Measurements from ENCODE around the gene PARP12. TPM values are rescaled to one million over a fixed set of nuclear protein-coding genes. Genes with fewer than 3 reads are reported as not detected.

Gene PARP12
- 25.0 TPM for total RNA-seq

GRCh38 chr7:140062528-140063299 lies at the start of gene PARP12:
PARP12 (minus strand) TSS chr7:140062951; CDS start chr7:140062847, 104 bp downstream.

Small RNA genes within 50 kb of the gene (small RNA-seq; reads per million reads assigned to genes)
- not detected for gene RF00019 (ENCODE audit: low replicate concordance)

Other genes with a start within 250 kb of the PARP12 start
- 17.3 TPM for gene TBXAS1, start 233.7 kb downstream of the PARP12 start, total RNA-seq
- 13.7 TPM for gene KDM7A, start 114.0 kb upstream of the PARP12 start, total RNA-seq